Fibroblast of mammary gland (primary cell): Measurements from ENCODE around the gene PRDM15.
"Not testable (repeated sequence)": the region's sequence is repeated elsewhere in the genome, so short reads cannot be mapped to it uniquely, and the experiment has no call there.

Source experiments
- DNase-seq: peaks from one replicate; pipeline ENCODE4 v3.0.0-alpha.2; 2010; ENCODE audit warnings: low read depth
- H3K4me3 ChIP-seq: 2 replicates; pipeline ENCODE4 v1.5.1; 2011; ENCODE audit warnings: low read depth, mild to moderate bottlenecking, low read length, moderate library complexity; ENCODE audit not compliant: control insufficient read depth
- CTCF ChIP-seq: conservative IDR thresholded peaks from 2 replicates; pipeline ENCODE4 v1.5.1; 2011; ENCODE audit warnings: low read depth, low read length, inconsistent platforms; ENCODE audit not compliant: control insufficient read depth, insufficient read depth

Gene PRDM15

GRCh38 chr21:41799763-41800162, 79.4 kb downstream of the PRDM15 start:
- no peak for DNase-seq
- TF ChIP-seq CTCF = no peak
- no peak overlapping the region for H3K4me3 ChIP-seq

DNA sequence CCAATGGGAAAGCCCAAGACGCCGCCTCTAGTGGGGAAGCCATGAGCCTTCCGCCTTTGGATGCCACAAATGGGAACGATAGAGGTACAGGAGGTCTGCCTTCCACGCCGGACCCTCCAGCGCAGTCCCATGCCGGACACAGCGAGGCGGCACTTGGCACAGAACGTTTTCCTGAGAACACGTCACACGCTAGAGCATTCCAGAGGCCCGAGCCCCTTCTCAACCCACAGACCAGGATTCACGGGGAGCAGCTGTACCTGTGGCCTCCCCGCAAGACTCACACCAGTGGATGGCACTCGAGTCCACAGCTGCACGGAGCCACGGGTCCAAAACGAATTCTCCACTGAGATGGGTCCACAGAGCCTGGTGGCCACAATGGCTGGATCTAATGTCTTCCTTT, 80.8 kb downstream of the PRDM15 start:
- DNase-seq = no peak
- H3K4me3 ChIP-seq = no peak overlapping the region
- no peak for TF ChIP-seq CTCF

- no peak for DNase-seq
- no peak for TF ChIP-seq CTCF
- no peak overlapping the region for H3K4me3 ChIP-seq
These were observed 82.6 kb downstream of the PRDM15 start for GRCh38 chr21:41796476-41797080.

GRCh38 chr21:41795726-41796125, 83.4 kb downstream of the PRDM15 start:
- no peak overlapping the region for H3K4me3 ChIP-seq
- no peak for DNase-seq
- no peak for TF ChIP-seq CTCF

DNA sequence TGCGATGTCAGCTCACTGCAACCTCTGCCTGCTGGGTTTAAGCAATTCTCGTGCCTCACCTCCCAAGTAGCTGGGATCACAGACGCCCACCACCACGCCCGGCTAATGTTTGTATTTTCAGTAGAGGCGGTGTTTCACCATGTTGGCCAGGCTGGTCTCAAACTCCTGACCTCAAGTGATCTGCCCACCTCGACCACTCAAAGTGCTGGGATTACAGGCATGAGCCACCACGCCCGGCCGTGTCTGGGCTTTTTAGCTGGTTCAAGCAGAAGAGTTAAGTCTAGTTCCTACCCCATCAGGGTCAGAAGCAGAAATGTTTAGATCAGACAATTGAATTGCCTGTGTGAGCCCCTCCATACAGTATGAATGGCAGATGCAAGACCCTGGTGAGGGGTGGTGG, 84.5 kb downstream of the PRDM15 start:
- no peak for DNase-seq
- TF ChIP-seq CTCF = no peak
- no peak overlapping the region for H3K4me3 ChIP-seq

- H3K4me3 ChIP-seq = no peak overlapping the region
- DNase-seq = no peak
- no peak for TF ChIP-seq CTCF
These were observed 86.4 kb downstream of the PRDM15 start for GRCh38 chr21:41792711-41793110.

GRCh38 chr21:41786509-41786987, 92.6 kb downstream of the PRDM15 start:
- H3K4me3 ChIP-seq = no peak overlapping the region
- no peak for DNase-seq
- TF ChIP-seq CTCF = no peak

DNA sequence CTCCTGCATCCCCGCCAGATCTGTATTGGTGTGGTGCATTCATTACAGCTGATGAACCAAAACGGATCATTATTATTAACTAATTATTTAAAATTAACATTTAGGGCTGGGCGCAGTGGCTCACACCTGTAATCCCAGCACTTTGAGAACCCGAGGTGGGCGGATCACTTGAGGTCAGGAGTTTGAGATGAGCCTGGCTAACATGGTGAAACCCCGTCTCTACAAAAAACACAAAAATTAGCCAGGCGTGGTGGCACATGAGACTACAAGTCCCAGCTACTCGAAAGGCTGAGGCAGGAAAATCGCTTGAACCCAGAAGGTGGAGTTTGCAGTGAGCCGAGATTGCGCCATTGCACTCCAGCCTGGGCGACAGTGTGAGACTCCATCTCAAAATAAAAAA, 93.9 kb downstream of the PRDM15 start:
- DNase-seq, H3K4me3 ChIP-seq: not testable (repeated sequence)
